ENCODE data around the gene TEX35. TPM values are rescaled to one million over a fixed set of nuclear protein-coding genes. Genes with fewer than 3 reads are reported as not detected.
A peak's percentile ranks its signal among the peaks of the same experiment; 100 is the strongest.

TEX35 gene
- total and polyA plus RNA-seq, 12 donors: 0.03 to 0.56 (median 0.09) TPM; not detected in 9

GRCh38 chr1:178500091-178500770, 12.7 kb upstream of the TEX35 start:
- DNase-seq (no peak), ATAC-seq (no peak)
- intact Hi-C loops (cut with DNase I): loop anchor here in 8 of 10 donors (2.0 to 10.0 kb wide), 3 partner anchors 188 to 195 kb away; no protein-coding TSS in a partner anchor
- Histone ChIP-seq H3K4me3 (no peak overlapping the region), H3K27me3 (no peaks in the 10 kb centered on the region), H3K27ac (no peak overlapping the region), H3K4me1 (peaks cover 0 to 7% (median 0%) of the 10 kb centered on the region in 9 donors), H3K9me3 (no peaks in the 10 kb centered on the region), H3K36me3 (no peaks in the 10 kb centered on the region)
- 79 to 85% methylated on average over 11 of the region's 11 CpGs for WGBS, 2 donors
- TF ChIP-seq CTCF (IDR thresholded peaks at IDR 0.05): peak in 1 of 9 donors; percentile 9

GRCh38 chr1:178500936-178501554, 11.9 kb upstream of the TEX35 start:
- Histone ChIP-seq H3K4me3 (no peak overlapping the region), H3K9me3 (no peaks in the 10 kb centered on the region), H3K27me3 (no peaks in the 10 kb centered on the region), H3K36me3 (no peaks in the 10 kb centered on the region), H3K27ac (no peak overlapping the region), H3K4me1 (peaks cover 0 to 6% (median 0%) of the 10 kb centered on the region in 9 donors)
- ATAC-seq (peak in 1 of 8 donors; percentile 5), DNase-seq (no peak)
- intact Hi-C loops (cut with DNase I): loop anchor here in 8 of 10 donors (2.0 to 10.0 kb wide), 3 partner anchors 189 to 196 kb away; no protein-coding TSS in a partner anchor
- no peak for TF ChIP-seq CTCF (IDR thresholded peaks at IDR 0.05)
- WGBS, 2 donors: 93 to 94% methylated on average over 10 of the region's 10 CpGs

- no peaks in the 10 kb centered on the region for H3K9me3 ChIP-seq
- DNase-seq: peak; percentile 66 to 76
- no peak overlapping the region for H3K4me3 ChIP-seq
- peak; percentile 75 to 94 (median 92) for TF ChIP-seq CTCF (IDR thresholded peaks at IDR 0.05)
- intact Hi-C loops (cut with DNase I): loop anchor here in 8 of 10 donors (2.0 to 10.0 kb wide), 3 partner anchors 190 to 197 kb away; no protein-coding TSS in a partner anchor
- H3K36me3 ChIP-seq: no peaks in the 10 kb centered on the region
- WGBS, 2 donors: 25 to 36% methylated on average over 5 of the region's 5 CpGs
- H3K27ac ChIP-seq: no peak overlapping the region
- H3K27me3 ChIP-seq: no peaks in the 10 kb centered on the region
- H3K4me1 ChIP-seq: peaks cover 0 to 6% (median 0%) of the 10 kb centered on the region in 9 donors
- ATAC-seq: peak; percentile 64 to 89 (median 78)
These were observed 11.1 kb upstream of the TEX35 start for GRCh38 chr1:178501705-178502329.

GRCh38 chr1:178502330-178502714, 10.6 kb upstream of the TEX35 start:
- ATAC-seq (no peak), DNase-seq (no peak)
- Histone ChIP-seq H3K4me1 (peaks cover 0 to 6% (median 0%) of the 10 kb centered on the region in 9 donors), H3K27me3 (no peaks in the 10 kb centered on the region), H3K27ac (no peak overlapping the region), H3K9me3 (no peaks in the 10 kb centered on the region), H3K36me3 (no peaks in the 10 kb centered on the region), H3K4me3 (no peak overlapping the region)
- intact Hi-C loops (cut with DNase I): loop anchor here in 7 of 10 donors (5.0 to 10.0 kb wide), 2 partner anchors 190 to 198 kb away; no protein-coding TSS in a partner anchor
- no peak for TF ChIP-seq CTCF (IDR thresholded peaks at IDR 0.05)
- WGBS, 2 donors: 92 to 95% methylated on average over 3 of the region's 3 CpGs

All from heart right ventricle (tissue), 16 donors.